GM12891 (cell line): Measurements from ENCODE around the gene BEND4.

Source experiments
- POLR2A ChIP-seq: IDR thresholded peaks from 2 replicates; pipeline ENCODE4 v1.6.1; 2011; ENCODE audit warnings: low read depth, low read length, control low read depth
- POLR2AphosphoS5 ChIP-seq: IDR thresholded peaks from 2 replicates; pipeline ENCODE4 v1.6.1; 2011; ENCODE audit warnings: low read depth, low read length, control low read depth
- SPI1 ChIP-seq: IDR thresholded peaks from 2 replicates; pipeline ENCODE4 v1.6.1; 2011; ENCODE audit warnings: low read depth, low read length, control low read depth
- TAF1 ChIP-seq: IDR thresholded peaks from 2 replicates; pipeline ENCODE4 v1.6.1; 2011; ENCODE audit warnings: low read depth, low read length, control low read depth

DNA sequence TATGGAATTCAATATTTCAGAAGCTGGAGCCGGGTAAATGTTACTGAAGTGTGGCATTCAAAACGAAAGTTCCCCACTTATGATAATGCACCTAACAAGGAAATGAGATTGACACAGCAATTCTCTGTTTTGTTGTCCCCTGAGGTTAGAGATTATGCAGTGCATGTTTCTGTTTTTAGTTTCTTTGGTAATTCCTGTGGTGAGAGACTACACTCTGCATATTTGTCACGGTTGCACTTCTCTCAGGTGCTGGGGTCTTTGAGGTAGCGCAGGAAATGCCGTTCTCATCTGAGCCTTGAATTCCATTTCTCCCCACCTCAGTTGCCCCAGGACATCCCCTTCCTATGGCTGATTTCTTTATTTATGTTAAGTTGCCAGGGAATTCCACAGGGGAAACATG lies 15.3 kb upstream of the BEND4 start:
- TF ChIP-seq POLR2AphosphoS5 (no peak), POLR2A (no peak), TAF1 (no peak), SPI1 (peak; percentile 79)
